IMR-90 (cell line): ENCODE measurements around the gene NUBPL. TPM values are rescaled to one million over a fixed set of nuclear protein-coding genes. Genes with fewer than 3 reads are reported as not detected.

Experiments
- ATAC-seq: fragments of 200-7000 bp; cut with Tn5 transposase; 2 replicates; pipeline ENCODE4 v1.9.1; 2020; ENCODE audit warnings: low read depth, mild to moderate bottlenecking, moderate library complexity
- BruUV-seq: library from RNA; stranded (reverse); fragments of 400-500 nt; replicated peaks from 2 replicates; lab custom pipeline; 2021; lab: Mats Ljungman, UMichigan
- CTCF ChIA-PET: fragments of 300-600 bp; formaldehyde crosslinking; extraction: SDS; loops from one replicate; lab custom pipeline; 2021; ENCODE audit warnings: antibody characterized with exemption; lab: Yijun Ruan, JAX
- POLR2A ChIA-PET: fragments of 300-600 bp; sonication (Branson Sonifier 250); formaldehyde crosslinking; loops from one replicate; lab custom pipeline; 2022; ENCODE audit warnings: antibody characterized with exemption; ENCODE audit not compliant: unreplicated experiment; lab: Charles Lee
- DNase-seq: peaks from one replicate; pipeline ENCODE4 v3.0.0; 2013
- H2AFZ ChIP-seq: replicated peaks from 2 replicates; pipeline ENCODE3; 2013; ENCODE audit warnings: low read length, mild to moderate bottlenecking; ENCODE audit not compliant: poor library complexity
- H2AK5ac ChIP-seq: 2 replicates; pipeline ENCODE4 v1.6.1; 2013; ENCODE audit warnings: low read depth, low read length, inconsistent platforms
- H2AK9ac ChIP-seq: replicated peaks from 2 replicates; pipeline ENCODE3; 2013; ENCODE audit warnings: mild to moderate bottlenecking, low read depth, low read length, moderate library complexity; ENCODE audit not compliant: poor library complexity
- H2BK120ac ChIP-seq: 2 replicates; pipeline ENCODE4 v1.6.1; 2013; ENCODE audit warnings: low read depth, low read length, inconsistent platforms
- H2BK15ac ChIP-seq: 3 replicates; pipeline ENCODE4 v1.6.1; 2013; ENCODE audit warnings: low read depth, low read length, inconsistent platforms
- H2BK20ac ChIP-seq: 2 replicates; pipeline ENCODE4 v1.6.1; 2013; ENCODE audit warnings: low read depth, mild to moderate bottlenecking, inconsistent platforms, low read length, moderate library complexity
- H2BK5ac ChIP-seq: 2 replicates; pipeline ENCODE4 v1.6.1; 2013; ENCODE audit warnings: mild to moderate bottlenecking, low read depth, low read length, inconsistent platforms; ENCODE audit not compliant: poor library complexity, severe bottlenecking
- H3K14ac ChIP-seq: replicated peaks from 2 replicates; pipeline ENCODE4 v1.6.1; 2013; ENCODE audit warnings: low read depth, low read length, inconsistent platforms
- H3K18ac ChIP-seq: 2 replicates; pipeline ENCODE4 v1.6.1; 2013; ENCODE audit warnings: low read depth, low read length, control low read depth
- H3K23ac ChIP-seq: 2 replicates; pipeline ENCODE4 v1.6.1; 2013; ENCODE audit warnings: low read depth, low read length, inconsistent platforms
- H3K27ac ChIP-seq: 2 replicates; pipeline ENCODE4 v1.5.1; 2013; ENCODE audit warnings: mild to moderate bottlenecking, control low read depth, low read length; ENCODE audit not compliant: insufficient read depth
- H3K27me3 ChIP-seq: 2 replicates; pipeline ENCODE4 v1.6.1; 2013; ENCODE audit warnings: low read length; ENCODE audit not compliant: control insufficient read depth, insufficient read depth
- H3K36me3 ChIP-seq: 2 replicates; pipeline ENCODE4 v1.6.1; 2013; ENCODE audit warnings: low read length, mixed read lengths; ENCODE audit not compliant: control insufficient read depth, insufficient read depth
- H3K4ac ChIP-seq: 2 replicates; pipeline ENCODE4 v1.6.1; 2013; ENCODE audit warnings: low read depth, low read length, inconsistent platforms
- H3K4me1 ChIP-seq: 2 replicates; pipeline ENCODE4 v1.6.1; 2013; ENCODE audit warnings: low read length, mixed read lengths; ENCODE audit not compliant: control insufficient read depth, insufficient read depth
- H3K4me2 ChIP-seq: 2 replicates; pipeline ENCODE4 v1.6.1; 2013; ENCODE audit warnings: low read depth, mild to moderate bottlenecking, control low read depth, low read length, moderate library complexity
- H3K4me3 ChIP-seq: 2 replicates; pipeline ENCODE4 v1.5.1; 2013; ENCODE audit warnings: low read depth, mild to moderate bottlenecking, control low read depth, low read length, moderate library complexity; ENCODE audit not compliant: insufficient read depth
- H3K56ac ChIP-seq: 2 replicates; pipeline ENCODE4 v1.6.1; 2013; ENCODE audit warnings: low read length, inconsistent platforms; ENCODE audit not compliant: insufficient read depth; ENCODE audit errors: extremely low read depth
- H3K79me1 ChIP-seq, 2 experiments: 2 replicates each; pipeline ENCODE4 v1.6.1; 2013; ENCODE audit warnings: low read length in 2 of 2, inconsistent platforms in 1 of 2, low read depth in 1 of 2
- H3K9ac ChIP-seq: 2 replicates; pipeline ENCODE4 v1.6.1; 2013; ENCODE audit warnings: low read depth, low read length, control low read depth
- H3K9me1 ChIP-seq: 2 replicates; pipeline ENCODE4 v1.6.1; 2013; ENCODE audit warnings: low read length, inconsistent platforms; ENCODE audit not compliant: insufficient read depth
- H3K9me3 ChIP-seq: 2 replicates; pipeline ENCODE4 v1.6.1; 2013; ENCODE audit warnings: low read length; ENCODE audit not compliant: control insufficient read depth, insufficient read depth
- H4K20me1 ChIP-seq: 2 replicates; pipeline ENCODE4 v1.6.1; 2013; ENCODE audit warnings: low read length, inconsistent platforms; ENCODE audit not compliant: insufficient read depth
- H4K5ac ChIP-seq: 2 replicates; pipeline ENCODE4 v1.6.1; 2013; ENCODE audit warnings: mild to moderate bottlenecking, low read depth, low read length, control low read depth
- H4K8ac ChIP-seq, 2 experiments: 2 replicates each; pipeline ENCODE4 v1.6.1; 2013; ENCODE audit warnings: low read depth in 2 of 2, low read length in 2 of 2, control low read depth in 1 of 2, inconsistent platforms in 1 of 2
- H4K91ac ChIP-seq: 2 replicates; pipeline ENCODE4 v1.6.1; 2013; ENCODE audit warnings: low read depth, low read length, inconsistent platforms; ENCODE audit not compliant: insufficient read depth
- BHLHE40 ChIP-seq: fragments of 150-350 bp; IDR thresholded peaks from 2 replicates; pipeline ENCODE4 v1.6.1; 2016; ENCODE audit warnings: mild to moderate bottlenecking, low read depth, low read length
- CEBPB ChIP-seq: IDR thresholded peaks from 2 replicates; pipeline ENCODE4 v1.6.1; 2012; ENCODE audit warnings: low read depth, low read length, improper control_type of control experiment
- CTCF ChIP-seq: conservative IDR thresholded peaks from 2 replicates; pipeline ENCODE4 v1.5.1; 2012; ENCODE audit warnings: mild to moderate bottlenecking, low read depth, low read length, improper control_type of control experiment
- ELK1 ChIP-seq: fragments of 150-350 bp; IDR thresholded peaks from 2 replicates; pipeline ENCODE4 v1.6.1; 2016; ENCODE audit warnings: low read depth, mild to moderate bottlenecking, low read length, moderate library complexity, borderline replicate concordance
- FOS ChIP-seq: fragments of 150-350 bp; IDR thresholded peaks from 2 replicates; pipeline ENCODE4 v1.6.1; 2016; ENCODE audit warnings: low read depth, low read length
- MAFK ChIP-seq: IDR thresholded peaks from 2 replicates; pipeline ENCODE4 v1.6.1; 2012; ENCODE audit warnings: low read depth, low read length, improper control_type of control experiment
- MAZ ChIP-seq: IDR thresholded peaks from 2 replicates; pipeline ENCODE4 v1.6.1; 2012; ENCODE audit warnings: low read depth, mild to moderate bottlenecking, low read length, improper control_type of control experiment, moderate library complexity, borderline replicate concordance
- MXI1 ChIP-seq: IDR thresholded peaks from 2 replicates; pipeline ENCODE4 v1.6.1; 2012; ENCODE audit warnings: low read depth, mild to moderate bottlenecking, low read length, moderate library complexity, borderline replicate concordance
- NFE2L2 ChIP-seq: fragments of 150-350 bp; IDR thresholded peaks from 2 replicates; pipeline ENCODE4 v1.6.1; 2016; ENCODE audit warnings: low read depth, mild to moderate bottlenecking, low read length
- POLR2A ChIP-seq: IDR thresholded peaks from 2 replicates; pipeline ENCODE4 v1.6.1; 2012; ENCODE audit warnings: mild to moderate bottlenecking, low read depth, low read length
- RCOR1 ChIP-seq: IDR thresholded peaks from 2 replicates; pipeline ENCODE4 v1.6.1; 2012; ENCODE audit warnings: mild to moderate bottlenecking, low read length, improper control_type of control experiment; ENCODE audit not compliant: insufficient replicate concordance
- SMC3 ChIP-seq: fragments of 150-350 bp; IDR thresholded peaks from 2 replicates; pipeline ENCODE4 v1.6.1; 2016; ENCODE audit warnings: low read depth, mild to moderate bottlenecking, antibody characterized with exemption, low read length, moderate library complexity
- USF2 ChIP-seq: fragments of 150-350 bp; IDR thresholded peaks from 2 replicates; pipeline ENCODE4 v1.6.1; 2017; ENCODE audit warnings: mild to moderate bottlenecking, antibody characterized with exemption, low read length, low read depth
- WGBS, 2 experiments: methylation state at CpG; one replicate each; pipeline versions ENCODE4 v1.1.5 to v1.1.7; 2013; ENCODE audit warnings: missing lambda C conversion rate in 2 of 2; ENCODE audit not compliant: insufficient read length in 1 of 2; ENCODE audit errors: extremely low coverage in 2 of 2; 5-methylcytosine and 5-hydroxymethylcytosine counted together
- dilution Hi-C: fragments of 300-500 bp; cut with HindIII; formaldehyde crosslinking; loops from one replicate; pipeline ENCODE4 v1.14.3; 2018; ENCODE audit warnings: low sequenced_read_pairs; ENCODE audit not compliant: unreplicated experiment
- in situ Hi-C: fragments of 300-500 bp; cut with MboI; formaldehyde crosslinking; loops from 3 replicates; pipeline ENCODE4 v1.14.3; 2019; ENCODE audit warnings: low sequenced_read_pairs, inconsistent platforms, mixed read lengths
- intact Hi-C: fragments of 100-400 bp; cut with micrococcal nuclease; formaldehyde crosslinking; loops from 2 replicates; pipeline ENCODE4 v1.10.0; 2022
- polyA plus RNA-seq, 3 experiments: library from polyadenylated mRNA; depleted of rRNA; stranded (reverse); fragments of >200 nt; gene quantifications; 2 replicates each; pipeline ENCODE4 v1.2.3, GENCODE V29; 2012; ENCODE audit warnings: low replicate concordance in 1 of 3
- total RNA-seq: library from RNA; depleted of rRNA; stranded (reverse); fragments of >200 nt; gene quantifications from 2 replicates; pipeline ENCODE4 v1.2.3, GENCODE V29; 2012

Gene NUBPL
- total and polyA plus RNA-seq, 2 of the 4 experiments (the other 2 are of a cell fraction): 5.4 to 11.5 TPM

- Histone ChIP-seq H3K14ac (peak overlapping the region; percentile 16; the same call in 1 of the 2 replicates), H2AK5ac (no peak overlapping the region), H3K23ac (no peak overlapping the region), H3K4ac (peak overlapping the region; percentile 14; the same call in 1 of the 2 replicates), H4K20me1 (no peaks in the 10 kb centered on the region; the same call in 1 of the 2 replicates), H3K79me1 (no peaks in the 10 kb centered on the region), H3K56ac (no peak overlapping the region), H3K9me1 (peaks cover 11% of the 10 kb centered on the region), H3K27ac (no peak overlapping the region), H2AK9ac (no peak overlapping the region), H3K27me3 (no peaks in the 10 kb centered on the region), H4K8ac (peak overlapping the region in 1 of 2 experiments; percentile 67; a peak in 1 of 4 replicates), H4K5ac (no peak overlapping the region), H2BK5ac (no peak overlapping the region), H3K4me2 (peak overlapping the region; percentile 20), H2BK20ac (0 out of 2 replicates have a peak overlapping the region, but pooled peaks have one; percentile 16), H2AFZ (peak overlapping the region; percentile 34), H3K9ac (no peak overlapping the region), H2BK120ac (peak overlapping the region; percentile 58; the same call in 1 of the 2 replicates), H3K9me3 (no peaks in the 10 kb centered on the region), H2BK15ac (no peak overlapping the region; the same call in 2 of the 3 replicates), H4K91ac (no peak overlapping the region), H3K4me1 (peaks cover 13% of the 10 kb centered on the region), H3K18ac (peak overlapping the region; percentile 46; the same call in 1 of the 2 replicates), H3K36me3 (no peaks in the 10 kb centered on the region), H3K4me3 (no peak overlapping the region)
- ChIA-PET CTCF (no interaction called here), POLR2A (no interaction called here)
- dilution Hi-C loops (no loop called here), in situ Hi-C loops (no loop called here), intact Hi-C loops (no loop called here)
- 60% methylated on average over 1 of the region's 9 CpGs; no CpG with 5 or more reads in 1 of the 2 experiments for WGBS, 2 experiments
- TF ChIP-seq MXI1 (no peak), BHLHE40 (no peak), USF2 (no peak), NFE2L2 (no peak), RCOR1 (no peak), CEBPB (no peak), CTCF (no peak), ELK1 (no peak), SMC3 (no peak), FOS (no peak), POLR2A (no peak), MAFK (no peak), MAZ (no peak)
- ATAC-seq (no peak), DNase-seq (peak; percentile 38)
- BruUV-seq: no TSS peak
Measured at GRCh38 chr14:31877255-31877798, 316.1 kb downstream of the NUBPL start.
